Fibroblast of mammary gland (primary cell): ENCODE results near the gene INO80.

Experiments
- DNase-seq: peaks from one replicate; pipeline ENCODE4 v3.0.0-alpha.2; 2010; ENCODE audit warnings: low read depth
- H3K4me3 ChIP-seq: 2 replicates; pipeline ENCODE4 v1.5.1; 2011; ENCODE audit warnings: low read depth, mild to moderate bottlenecking, low read length, moderate library complexity; ENCODE audit not compliant: control insufficient read depth
- TF ChIP-seq, protein P1 (sequence below): conservative IDR thresholded peaks from 2 replicates; pipeline ENCODE4 v1.5.1; 2011; ENCODE audit warnings: low read depth, low read length, inconsistent platforms; ENCODE audit not compliant: control insufficient read depth, insufficient read depth

The INO80 gene

DNA sequence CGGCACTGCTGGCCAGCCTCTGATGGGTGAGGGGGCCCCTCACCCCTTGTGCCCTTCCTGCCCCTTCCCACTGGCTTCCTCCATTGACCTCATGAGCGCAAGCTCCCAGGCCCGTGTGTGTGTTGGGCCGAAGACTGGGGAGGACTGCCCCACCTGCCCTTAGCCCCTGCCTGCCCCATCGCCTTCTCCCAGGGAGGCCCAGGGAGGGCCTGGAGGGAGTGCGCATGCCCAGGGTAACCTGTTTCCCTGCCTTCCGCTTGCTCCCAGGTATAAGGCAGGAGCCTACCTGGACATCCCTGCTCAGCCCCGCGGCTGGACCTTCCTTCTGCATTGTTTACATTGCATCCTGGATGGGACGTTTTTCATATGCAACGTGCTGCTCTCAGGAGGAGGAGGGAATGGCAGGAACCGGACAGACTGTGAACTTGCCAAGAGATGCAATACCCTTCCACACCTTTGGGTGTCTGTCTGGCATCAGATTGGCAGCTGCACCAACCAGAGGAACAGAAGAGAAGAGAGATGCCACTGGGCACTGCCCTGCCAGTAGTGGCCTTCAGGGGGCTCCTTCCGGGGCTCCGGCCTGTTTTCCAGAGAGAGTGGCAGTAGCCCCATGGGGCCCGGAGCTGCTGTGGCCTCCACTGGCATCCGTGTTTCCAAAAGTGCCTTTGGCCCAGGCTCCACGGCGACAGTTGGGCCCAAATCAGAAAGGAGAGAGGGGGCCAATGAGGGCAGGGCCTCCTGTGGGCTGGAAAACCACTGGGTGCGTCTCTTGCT is 178.1 kb downstream of the INO80 start:
- no peak overlapping the region for H3K4me3 ChIP-seq
- no peak for DNase-seq
- TF ChIP-seq, protein P1, sequence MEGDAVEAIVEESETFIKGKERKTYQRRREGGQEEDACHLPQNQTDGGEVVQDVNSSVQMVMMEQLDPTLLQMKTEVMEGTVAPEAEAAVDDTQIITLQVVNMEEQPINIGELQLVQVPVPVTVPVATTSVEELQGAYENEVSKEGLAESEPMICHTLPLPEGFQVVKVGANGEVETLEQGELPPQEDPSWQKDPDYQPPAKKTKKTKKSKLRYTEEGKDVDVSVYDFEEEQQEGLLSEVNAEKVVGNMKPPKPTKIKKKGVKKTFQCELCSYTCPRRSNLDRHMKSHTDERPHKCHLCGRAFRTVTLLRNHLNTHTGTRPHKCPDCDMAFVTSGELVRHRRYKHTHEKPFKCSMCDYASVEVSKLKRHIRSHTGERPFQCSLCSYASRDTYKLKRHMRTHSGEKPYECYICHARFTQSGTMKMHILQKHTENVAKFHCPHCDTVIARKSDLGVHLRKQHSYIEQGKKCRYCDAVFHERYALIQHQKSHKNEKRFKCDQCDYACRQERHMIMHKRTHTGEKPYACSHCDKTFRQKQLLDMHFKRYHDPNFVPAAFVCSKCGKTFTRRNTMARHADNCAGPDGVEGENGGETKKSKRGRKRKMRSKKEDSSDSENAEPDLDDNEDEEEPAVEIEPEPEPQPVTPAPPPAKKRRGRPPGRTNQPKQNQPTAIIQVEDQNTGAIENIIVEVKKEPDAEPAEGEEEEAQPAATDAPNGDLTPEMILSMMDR = peak; percentile 24

DNA sequence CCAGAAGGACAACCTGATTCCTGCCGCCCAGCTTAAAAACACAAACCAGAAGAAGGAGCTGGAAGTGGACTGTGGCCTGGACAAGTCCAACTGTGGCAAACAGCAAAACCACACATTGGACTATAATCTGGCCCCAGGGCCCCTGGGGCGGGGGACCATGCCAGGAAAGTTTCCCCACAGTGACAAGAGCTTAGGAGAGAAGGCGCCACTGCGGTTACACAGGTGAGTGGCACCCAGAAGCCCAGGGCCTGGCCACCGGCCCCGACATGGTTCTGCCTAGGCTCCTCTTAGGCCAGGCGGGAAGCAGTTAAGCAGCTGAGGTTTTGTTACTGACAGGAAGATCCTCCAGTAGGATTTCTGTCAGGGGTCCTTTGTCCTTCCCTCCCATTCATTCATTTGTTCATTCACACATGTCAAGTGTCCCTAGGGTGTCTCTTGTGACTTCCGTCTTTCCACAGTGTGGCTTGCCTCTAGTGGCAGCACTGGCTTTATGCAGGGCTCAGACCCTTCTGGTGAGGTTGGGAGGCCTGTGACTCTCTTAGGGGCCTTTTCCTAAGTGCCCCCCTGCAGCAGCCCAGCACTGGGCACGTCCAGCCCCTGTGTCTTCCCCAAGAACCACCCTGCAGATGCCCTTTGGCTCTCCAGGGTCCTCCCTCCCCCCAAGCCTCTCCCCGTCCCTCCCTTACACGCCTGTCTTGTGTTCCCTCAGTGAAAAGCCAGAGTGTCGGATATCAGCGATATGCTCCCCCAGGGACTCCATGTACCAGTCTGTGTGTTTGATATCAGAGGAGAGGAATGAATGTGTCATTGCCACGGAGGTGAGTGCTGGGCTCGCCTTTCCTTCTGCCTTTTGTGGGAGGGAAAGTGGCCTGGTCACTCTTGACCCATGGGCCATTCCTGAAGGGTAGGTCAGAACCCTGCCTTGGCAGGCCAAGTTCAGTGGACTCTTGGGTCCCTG is 179.1 kb downstream of the INO80 start:
- TF ChIP-seq, protein P1 = no peak
- peak; percentile 66 for DNase-seq
- H3K4me3 ChIP-seq = no peak overlapping the region

DNA sequence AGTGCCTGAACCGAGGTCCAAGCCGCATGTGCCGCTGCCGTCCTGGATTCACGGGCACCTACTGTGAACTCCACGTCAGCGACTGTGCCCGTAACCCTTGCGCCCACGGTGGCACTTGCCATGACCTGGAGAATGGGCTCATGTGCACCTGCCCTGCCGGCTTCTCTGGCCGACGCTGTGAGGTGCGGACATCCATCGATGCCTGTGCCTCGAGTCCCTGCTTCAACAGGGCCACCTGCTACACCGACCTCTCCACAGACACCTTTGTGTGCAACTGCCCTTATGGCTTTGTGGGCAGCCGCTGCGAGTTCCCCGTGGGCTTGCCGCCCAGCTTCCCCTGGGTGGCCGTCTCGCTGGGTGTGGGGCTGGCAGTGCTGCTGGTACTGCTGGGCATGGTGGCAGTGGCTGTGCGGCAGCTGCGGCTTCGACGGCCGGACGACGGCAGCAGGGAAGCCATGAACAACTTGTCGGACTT is 179.8 kb downstream of the INO80 start:
- no peak for DNase-seq

DNA sequence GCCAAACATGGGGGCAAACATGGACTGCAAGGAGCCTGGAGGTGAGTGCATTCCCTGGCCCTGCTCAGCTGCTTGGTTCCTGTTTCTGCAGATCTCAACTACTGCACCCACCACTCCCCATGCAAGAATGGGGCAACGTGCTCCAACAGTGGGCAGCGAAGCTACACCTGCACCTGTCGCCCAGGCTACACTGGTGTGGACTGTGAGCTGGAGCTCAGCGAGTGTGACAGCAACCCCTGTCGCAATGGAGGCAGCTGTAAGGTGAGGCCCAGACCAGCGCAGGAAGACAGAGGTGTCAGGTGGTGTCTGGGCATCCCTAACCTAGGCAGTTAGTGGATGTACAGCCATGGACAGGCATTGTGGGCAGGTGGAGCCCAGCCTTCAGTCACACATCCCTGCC is 181.6 kb downstream of the INO80 start:
- no peak for DNase-seq
- H3K4me3 ChIP-seq = no peak overlapping the region
- TF ChIP-seq, protein P1 = no peak

More for the DNA sequence above, 179.8 kb downstream of the INO80 start:
- TF ChIP-seq, protein P1 = no peak
- no peak overlapping the region for H3K4me3 ChIP-seq

DNA sequence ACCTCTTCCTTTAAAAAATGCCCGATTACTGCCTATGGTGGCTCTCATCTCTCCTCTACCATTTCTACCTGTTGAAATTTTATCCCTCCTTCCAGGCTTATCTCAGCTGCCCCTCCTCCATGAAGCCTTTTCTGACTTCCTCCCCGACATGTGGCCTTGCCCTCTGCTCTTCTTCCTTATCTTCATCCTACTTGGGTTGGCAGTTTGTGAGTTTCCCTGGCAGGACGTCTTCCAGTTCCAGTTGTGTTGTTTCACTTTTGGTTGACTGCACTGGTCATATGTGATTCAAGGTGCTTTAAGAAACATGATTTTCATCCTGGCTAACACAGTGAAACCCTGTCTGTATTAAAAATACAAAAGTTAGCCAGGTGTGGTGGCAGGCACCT is 182.6 kb downstream of the INO80 start:
- TF ChIP-seq, protein P1 = no peak
- no peak for DNase-seq
- H3K4me3 ChIP-seq = no peak overlapping the region

DNA sequence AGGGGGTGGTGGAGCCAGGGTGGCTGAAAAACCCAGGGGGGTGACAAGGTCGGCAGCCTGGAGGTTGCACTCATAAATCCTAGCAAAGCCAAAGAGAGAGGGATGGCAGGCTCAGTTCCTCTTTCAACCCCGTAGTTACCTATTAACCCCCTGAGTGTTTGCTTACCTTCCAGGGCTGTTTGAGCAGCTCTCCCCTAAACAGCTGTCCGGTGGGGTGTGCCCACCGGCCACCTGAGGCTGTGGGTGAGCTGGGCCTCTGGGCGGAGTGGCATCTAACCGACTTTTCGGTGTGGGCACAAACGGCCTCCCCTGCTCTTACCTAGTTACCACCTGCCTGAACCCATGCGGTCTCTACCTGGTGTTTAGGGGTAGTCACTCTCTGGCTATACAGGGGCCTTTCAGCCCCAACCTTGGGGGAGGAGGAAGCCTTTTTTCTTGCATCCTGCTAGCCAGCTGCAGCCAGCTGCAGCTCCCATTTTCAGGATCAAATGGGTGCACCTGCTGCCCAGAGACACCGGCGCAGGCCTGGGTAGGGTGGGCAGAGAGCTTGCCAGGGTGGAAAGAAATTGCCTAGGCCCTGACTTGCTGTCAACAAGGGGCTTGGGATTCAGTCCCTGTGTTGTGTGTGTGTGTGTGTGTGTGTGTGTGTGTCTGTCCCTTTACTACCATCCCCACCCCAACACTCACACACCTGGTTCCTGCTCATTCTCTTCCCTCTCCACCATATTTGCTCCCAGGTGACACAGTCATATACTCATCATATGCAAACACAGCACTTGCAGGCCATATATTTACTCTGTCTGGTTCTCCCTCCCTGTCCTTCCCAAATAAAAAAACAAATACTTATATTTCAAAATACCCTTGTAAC is 183.2 kb downstream of the INO80 start:
- no peak for DNase-seq
- TF ChIP-seq, protein P1 = no peak
- no peak overlapping the region for H3K4me3 ChIP-seq
